Calu3 (cell line): ENCODE results near the gene SH3RF3. TPM values are rescaled to one million over a fixed set of nuclear protein-coding genes. Genes with fewer than 3 reads are reported as not detected.

Experiments
- BruUV-seq: library from RNA; stranded (reverse); fragments of 400-500 nt; replicated peaks from 2 replicates; lab custom pipeline; 2021; lab: Mats Ljungman, UMichigan
- CTCF ChIA-PET: fragments of 300-600 bp; sonication (Branson Sonifier 250); formaldehyde crosslinking; loops from one replicate; lab custom pipeline; 2022; ENCODE audit warnings: antibody characterized with exemption; lab: Charles Lee
- DNase-seq: peaks from one replicate; pipeline ENCODE4 v3.0.0; 2022
- H3K27ac Mint-ChIP-seq: one replicate; pipeline ENCODE4 v1.8.0; 2022; ENCODE audit warnings: mixed read lengths; ENCODE audit not compliant: unreplicated experiment
- H3K27me3 Mint-ChIP-seq: one replicate; pipeline ENCODE4 v1.8.0; 2022; ENCODE audit warnings: mixed read lengths; ENCODE audit not compliant: unreplicated experiment
- H3K36me3 Mint-ChIP-seq: one replicate; pipeline ENCODE4 v1.8.0; 2022; ENCODE audit warnings: mild to moderate bottlenecking, moderate library complexity, mixed read lengths; ENCODE audit not compliant: insufficient read depth, unreplicated experiment
- H3K4me1 Mint-ChIP-seq: one replicate; pipeline ENCODE4 v1.8.0; 2022; ENCODE audit warnings: mild to moderate bottlenecking, low read depth, mixed read lengths; ENCODE audit not compliant: unreplicated experiment
- H3K4me3 Mint-ChIP-seq: one replicate; pipeline ENCODE4 v1.8.0; 2022; ENCODE audit warnings: mild to moderate bottlenecking, low read depth, moderate library complexity, mixed read lengths; ENCODE audit not compliant: unreplicated experiment
- H3K9me3 Mint-ChIP-seq: one replicate; pipeline ENCODE4 v1.8.0; 2022; ENCODE audit warnings: low read depth, mixed read lengths; ENCODE audit not compliant: unreplicated experiment
- intact Hi-C: fragments of 100-400 bp; cut with micrococcal nuclease; formaldehyde crosslinking; loops from one replicate; pipeline ENCODE4 v1.10.0; 2022; ENCODE audit not compliant: unreplicated experiment
- total RNA-seq: library from RNA; stranded (reverse); gene quantifications from 2 replicates; pipeline ENCODE4 v1.2.3, GENCODE V29; 2022
- TF ChIP-seq, protein P1 (sequence below): fragments of 200-600 bp; IDR thresholded peaks from one replicate; pipeline ENCODE4 v1.8.0; 2022; ENCODE audit warnings: antibody characterized with exemption; ENCODE audit not compliant: unreplicated experiment

Gene SH3RF3
- total RNA-seq, 1 experiment from 2014 or later = 0.17 TPM

DNA sequence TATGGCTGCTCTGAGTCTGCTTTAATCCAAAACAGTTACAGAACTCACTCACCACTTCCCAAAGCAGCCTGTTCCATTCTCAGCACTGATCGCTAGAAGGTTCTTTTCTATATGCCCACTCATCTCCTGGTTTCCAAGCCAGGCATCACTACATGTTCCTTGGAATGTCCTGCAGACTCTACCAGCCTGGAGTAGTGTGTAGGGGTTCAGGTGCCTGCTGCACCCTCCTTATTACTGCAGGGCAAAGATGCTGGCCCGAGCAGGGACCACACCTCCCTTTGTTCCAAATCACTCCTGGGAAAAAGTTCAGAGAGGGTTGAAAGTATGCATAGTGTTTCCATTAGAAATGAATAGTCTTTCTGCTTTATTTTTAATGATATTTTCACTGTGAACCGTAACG lies 196.6 kb downstream of the SH3RF3 start:
- H3K36me3 Mint-ChIP-seq = no peaks in the 10 kb centered on the region
- intact Hi-C loops = no loop called here
- no peaks in the 10 kb centered on the region for H3K4me1 Mint-ChIP-seq
- no TSS peak for BruUV-seq
- peaks cover 5% of the 10 kb centered on the region for H3K9me3 Mint-ChIP-seq
- no peak for DNase-seq
- no peak overlapping the region for H3K4me3 Mint-ChIP-seq
- H3K27me3 Mint-ChIP-seq = peaks cover 100% of the 10 kb centered on the region
- TF ChIP-seq, protein P1, sequence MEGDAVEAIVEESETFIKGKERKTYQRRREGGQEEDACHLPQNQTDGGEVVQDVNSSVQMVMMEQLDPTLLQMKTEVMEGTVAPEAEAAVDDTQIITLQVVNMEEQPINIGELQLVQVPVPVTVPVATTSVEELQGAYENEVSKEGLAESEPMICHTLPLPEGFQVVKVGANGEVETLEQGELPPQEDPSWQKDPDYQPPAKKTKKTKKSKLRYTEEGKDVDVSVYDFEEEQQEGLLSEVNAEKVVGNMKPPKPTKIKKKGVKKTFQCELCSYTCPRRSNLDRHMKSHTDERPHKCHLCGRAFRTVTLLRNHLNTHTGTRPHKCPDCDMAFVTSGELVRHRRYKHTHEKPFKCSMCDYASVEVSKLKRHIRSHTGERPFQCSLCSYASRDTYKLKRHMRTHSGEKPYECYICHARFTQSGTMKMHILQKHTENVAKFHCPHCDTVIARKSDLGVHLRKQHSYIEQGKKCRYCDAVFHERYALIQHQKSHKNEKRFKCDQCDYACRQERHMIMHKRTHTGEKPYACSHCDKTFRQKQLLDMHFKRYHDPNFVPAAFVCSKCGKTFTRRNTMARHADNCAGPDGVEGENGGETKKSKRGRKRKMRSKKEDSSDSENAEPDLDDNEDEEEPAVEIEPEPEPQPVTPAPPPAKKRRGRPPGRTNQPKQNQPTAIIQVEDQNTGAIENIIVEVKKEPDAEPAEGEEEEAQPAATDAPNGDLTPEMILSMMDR = no peak
- CTCF ChIA-PET = no interaction called here
- no peak overlapping the region for H3K27ac Mint-ChIP-seq

DNA sequence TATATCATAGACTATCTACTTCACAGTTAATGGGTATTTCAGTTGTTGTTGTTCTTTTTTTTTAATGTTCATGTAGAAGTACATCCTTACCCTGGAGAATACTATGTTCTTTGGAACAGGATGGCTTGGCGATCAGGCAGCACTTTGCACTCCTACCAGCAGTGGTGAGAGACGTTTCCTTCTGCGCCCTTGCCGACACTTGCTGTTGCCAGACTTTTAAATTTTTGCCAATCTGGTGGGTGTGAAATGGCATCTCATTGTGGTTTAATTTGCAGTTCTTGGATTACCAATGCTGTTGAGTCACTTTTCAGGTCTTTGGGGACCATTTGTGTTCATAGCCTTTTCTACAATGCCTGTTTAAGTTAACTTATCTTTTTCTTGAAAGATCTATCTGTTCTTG lies 197.3 kb downstream of the SH3RF3 start:
- intact Hi-C loops = no loop called here
- CTCF ChIA-PET = no interaction called here
- no TSS peak for BruUV-seq
- Mint-ChIP-seq H3K27me3 (peaks cover 100% of the 10 kb centered on the region), H3K4me1 (no peaks in the 10 kb centered on the region), H3K27ac (no peak overlapping the region), H3K36me3 (no peaks in the 10 kb centered on the region), H3K9me3 (peaks cover 5% of the 10 kb centered on the region), H3K4me3 (no peak overlapping the region)
- TF ChIP-seq, protein P1 = no peak
- no peak for DNase-seq

DNA sequence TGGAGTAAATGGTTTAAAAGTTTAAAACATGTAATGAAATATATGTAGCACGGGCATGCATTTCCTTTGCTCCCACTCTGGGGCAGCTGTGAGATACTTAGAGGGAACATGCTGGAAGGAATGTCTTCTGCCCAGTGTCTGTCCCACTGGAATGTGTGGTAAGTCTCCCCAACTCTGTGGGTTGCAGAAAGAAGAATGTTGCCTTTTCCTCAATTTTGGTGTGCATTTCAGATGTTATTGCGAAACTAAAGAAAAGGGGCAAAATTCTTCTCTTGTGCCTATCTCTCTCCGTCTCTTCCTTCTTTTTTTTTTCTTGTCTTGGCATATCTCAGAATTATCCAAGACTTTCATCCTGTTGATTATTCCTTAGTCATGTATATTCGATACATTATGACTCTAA lies 201.1 kb downstream of the SH3RF3 start:
- H3K4me1 Mint-ChIP-seq = no peaks in the 10 kb centered on the region
- TF ChIP-seq, protein P1 = no peak
- BruUV-seq = no TSS peak
- intact Hi-C loops = no loop called here
- no peak overlapping the region for H3K27ac Mint-ChIP-seq
- H3K4me3 Mint-ChIP-seq = no peak overlapping the region
- CTCF ChIA-PET = no interaction called here
- H3K27me3 Mint-ChIP-seq = peaks cover 94% of the 10 kb centered on the region
- peaks cover 5% of the 10 kb centered on the region for H3K9me3 Mint-ChIP-seq
- no peaks in the 10 kb centered on the region for H3K36me3 Mint-ChIP-seq
- DNase-seq = no peak

DNA sequence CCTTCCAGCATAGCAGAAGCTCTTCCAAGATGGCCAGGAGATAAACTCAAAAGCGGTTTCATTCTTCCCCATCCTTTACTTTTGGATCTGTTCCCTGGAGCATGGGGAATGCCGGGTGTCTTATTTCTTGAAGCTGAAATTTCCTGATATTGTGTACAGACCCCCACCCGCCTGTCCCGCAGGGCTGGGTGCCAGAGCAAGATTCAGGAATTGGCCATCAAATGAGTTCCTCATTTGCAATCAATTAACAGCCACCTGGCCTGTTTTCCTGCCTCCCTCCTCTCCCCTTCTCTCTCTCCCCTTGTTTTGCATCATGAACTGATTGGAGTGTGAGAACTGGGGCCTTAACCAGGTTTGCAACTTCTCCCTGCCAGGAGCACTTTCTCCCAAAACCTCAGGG lies 202.1 kb downstream of the SH3RF3 start:
- no TSS peak for BruUV-seq
- Mint-ChIP-seq H3K9me3 (peaks cover 5% of the 10 kb centered on the region), H3K4me1 (no peaks in the 10 kb centered on the region), H3K4me3 (no peak overlapping the region), H3K27me3 (peaks cover 94% of the 10 kb centered on the region), H3K27ac (no peak overlapping the region), H3K36me3 (no peaks in the 10 kb centered on the region)
- CTCF ChIA-PET = no interaction called here
- TF ChIP-seq, protein P1 = no peak
- intact Hi-C loops = no loop called here
- DNase-seq = no peak
